ENCODE results near the gene FNDC3B.
"Not testable (repeated sequence)": the region's sequence is repeated elsewhere in the genome, so short reads cannot be mapped to it uniquely, and the experiment has no call there.

FNDC3B gene

GRCh38 chr3:172039436-172040077 lies at the start of gene FNDC3B:
Gene FNDC3B, plus strand, starts transcription at chr3:172039578. Its CDS starts 72,902 bp downstream, at chr3:172112480.
- FAIRE-seq (peak; percentile 87), DNase-seq (ENCODE audit: insufficient read length, low spot score) (peak; percentile 76)
- TF ChIP-seq POLR2A (IDR thresholded peaks at IDR 0.05; ENCODE audit: low read depth, low read length) = peak; percentile 79

GRCh38 chr3:171990239-171990638 lies 49.1 kb upstream of the FNDC3B start:
- not testable (repeated sequence) for DNase-seq (ENCODE audit: insufficient read length, low spot score); FAIRE-seq

GRCh38 chr3:171991166-171991565 lies 48.2 kb upstream of the FNDC3B start:
- DNase-seq (ENCODE audit: insufficient read length, low spot score) = no peak
- no peak for TF ChIP-seq POLR2A (IDR thresholded peaks at IDR 0.05; ENCODE audit: low read depth, low read length)
- FAIRE-seq = peak; percentile 75

- no peak for TF ChIP-seq POLR2A (IDR thresholded peaks at IDR 0.05; ENCODE audit: low read depth, low read length)
- peak; percentile 97 for FAIRE-seq
- DNase-seq (ENCODE audit: insufficient read length, low spot score) = peak; percentile 13
These were observed 44.5 kb upstream of the FNDC3B start for GRCh38 chr3:171994646-171995428.

- DNase-seq (ENCODE audit: insufficient read length, low spot score) = no peak
- no peak for TF ChIP-seq POLR2A (IDR thresholded peaks at IDR 0.05; ENCODE audit: low read depth, low read length)
- no peak for FAIRE-seq
These were observed 43.9 kb upstream of the FNDC3B start for GRCh38 chr3:171995486-171995885.

GRCh38 chr3:171996178-171996817 lies 43.1 kb upstream of the FNDC3B start:
- no peak for TF ChIP-seq POLR2A (IDR thresholded peaks at IDR 0.05; ENCODE audit: low read depth, low read length)
- FAIRE-seq (no peak), DNase-seq (ENCODE audit: insufficient read length, low spot score) (no peak)

- not testable (repeated sequence) for DNase-seq (ENCODE audit: insufficient read length, low spot score); FAIRE-seq
These were observed 40.6 kb upstream of the FNDC3B start for GRCh38 chr3:171998731-171999130.

- not testable (repeated sequence) for FAIRE-seq
These were observed 37.8 kb upstream of the FNDC3B start for GRCh38 chr3:172001616-172002015.

GRCh38 chr3:172002512-172003078 lies 36.8 kb upstream of the FNDC3B start:
- TF ChIP-seq POLR2A (IDR thresholded peaks at IDR 0.05; ENCODE audit: low read depth, low read length) = no peak
- DNase-seq (ENCODE audit: insufficient read length, low spot score) (no peak), FAIRE-seq (no peak)

More at GRCh38 chr3:172001616-172002015, 37.8 kb upstream of the FNDC3B start:
- DNase-seq (ENCODE audit: insufficient read length, low spot score) = not testable (repeated sequence)

GRCh38 chr3:172003146-172003545 lies 36.2 kb upstream of the FNDC3B start:
- no peak for DNase-seq (ENCODE audit: insufficient read length, low spot score)
- no peak for TF ChIP-seq POLR2A (IDR thresholded peaks at IDR 0.05; ENCODE audit: low read depth, low read length)
- no peak for FAIRE-seq

- no peak for FAIRE-seq
- DNase-seq (ENCODE audit: insufficient read length, low spot score) = no peak
- no peak for TF ChIP-seq POLR2A (IDR thresholded peaks at IDR 0.05; ENCODE audit: low read depth, low read length)
These were observed 32.4 kb upstream of the FNDC3B start for GRCh38 chr3:172007065-172007370.

- FAIRE-seq (no peak), DNase-seq (ENCODE audit: insufficient read length, low spot score) (no peak)
- no peak for TF ChIP-seq POLR2A (IDR thresholded peaks at IDR 0.05; ENCODE audit: low read depth, low read length)
These were observed 29.6 kb upstream of the FNDC3B start for GRCh38 chr3:172009803-172010202.

GRCh38 chr3:172012775-172013174 lies 26.6 kb upstream of the FNDC3B start:
- FAIRE-seq (no peak), DNase-seq (ENCODE audit: insufficient read length, low spot score) (no peak)
- no peak for TF ChIP-seq POLR2A (IDR thresholded peaks at IDR 0.05; ENCODE audit: low read depth, low read length)

GRCh38 chr3:172014145-172014544 lies 25.2 kb upstream of the FNDC3B start:
- no peak for TF ChIP-seq POLR2A (IDR thresholded peaks at IDR 0.05; ENCODE audit: low read depth, low read length)

More at GRCh38 chr3:172014145-172014544, 25.2 kb upstream of the FNDC3B start:
- FAIRE-seq (no peak), DNase-seq (ENCODE audit: insufficient read length, low spot score) (no peak)

Measured in H54 (cell line).